ENCODE measurements around the gene LIMK1. TPM values are rescaled to one million over a fixed set of nuclear protein-coding genes. Genes with fewer than 3 reads are reported as not detected.
A peak's percentile ranks its signal among the peaks of the same experiment; 100 is the strongest.

Gene LIMK1
- total and polyA plus RNA-seq, 4 donors, result 0.63 to 4.1 (median 3.4) TPM

- Histone ChIP-seq H3K4me3 (ENCODE audit: low read depth in 1 of 3, low read length in 3 of 3) (no peak overlapping the region), H3K27me3 (ENCODE audit: control insufficient read depth in 4 of 4, insufficient read depth in 4 of 4, low read length in 3 of 4) (no peaks in the 10 kb centered on the region), H3K27ac (ENCODE audit: low read depth in 1 of 2, low read length in 2 of 2) (no peak overlapping the region), H3K4me1 (ENCODE audit: control insufficient read depth in 4 of 4, insufficient read depth in 4 of 4, low read length in 3 of 4) (peaks cover 3 to 15% (median 8%) of the 10 kb centered on the region in 4 donors), H3K9ac (ENCODE audit: low read depth in 1 of 2, low read length in 2 of 2) (no peak overlapping the region), H3K9me3 (ENCODE audit: control insufficient read depth in 4 of 4, low read length in 3 of 4) (no peaks in the 10 kb centered on the region), H3K36me3 (ENCODE audit: control insufficient read depth in 4 of 4, insufficient read depth in 3 of 4, low read depth in 1 of 4, low read length in 3 of 4) (no peaks in the 10 kb centered on the region)
- no peak for DNase-seq (ENCODE audit: low spot score)
- TF ChIP-seq GABPA (IDR thresholded peaks at IDR 0.05 in 1 of 2, conservative IDR thresholded peaks at IDR 0.05 in 1 of 2), result no peak
- no peak for TF ChIP-seq FOXA2 (IDR thresholded peaks at IDR 0.05)
- no peak for TF ChIP-seq YY1 (IDR thresholded peaks at IDR 0.05)
- TF ChIP-seq HNF4A (conservative IDR thresholded peaks at IDR 0.05), result no peak
- WGBS, result 92% methylated on average over 7 of the region's 7 CpGs
Observed at GRCh38 chr7:74058486-74058885, 25.1 kb upstream of the LIMK1 start.

- no peak for DNase-seq (ENCODE audit: low spot score)
Observed at GRCh38 chr7:74059037-74059436, 24.6 kb upstream of the LIMK1 start.

GRCh38 chr7:74059681-74060588 is 23.7 kb upstream of the LIMK1 start:
- peak overlapping the region in 1 of 2 donors; percentile 60 for H3K27ac ChIP-seq (ENCODE audit: low read depth in 1 of 2, low read length in 2 of 2)
- no peak for DNase-seq (ENCODE audit: low spot score)
- no peaks in the 10 kb centered on the region for H3K9me3 ChIP-seq (ENCODE audit: control insufficient read depth in 4 of 4, low read length in 3 of 4)
- H3K9ac ChIP-seq (ENCODE audit: low read depth in 1 of 2, low read length in 2 of 2), result no peak overlapping the region
- no peak overlapping the region for H3K4me3 ChIP-seq (ENCODE audit: low read depth in 1 of 3, low read length in 3 of 3)
- peaks cover 3 to 15% (median 8%) of the 10 kb centered on the region in 4 donors for H3K4me1 ChIP-seq (ENCODE audit: control insufficient read depth in 4 of 4, insufficient read depth in 4 of 4, low read length in 3 of 4)
- H3K27me3 ChIP-seq (ENCODE audit: control insufficient read depth in 4 of 4, insufficient read depth in 4 of 4, low read length in 3 of 4), result no peaks in the 10 kb centered on the region
- 47% methylated on average over 21 of the region's 21 CpGs for WGBS
- H3K36me3 ChIP-seq (ENCODE audit: control insufficient read depth in 4 of 4, insufficient read depth in 3 of 4, low read depth in 1 of 4, low read length in 3 of 4), result no peaks in the 10 kb centered on the region
- TF ChIP-seq MAX (IDR thresholded peaks at IDR 0.05) (peak; percentile 74), EGR1 (IDR thresholded peaks at IDR 0.05; ENCODE audit: low read depth in 2 of 2) (no peak), JUND (IDR thresholded peaks at IDR 0.05) (peak in 1 of 2 donors; percentile 54), YY1 (IDR thresholded peaks at IDR 0.05) (peak; percentile 62), TAF1 (conservative IDR thresholded peaks at IDR 0.05) (no peak), ZBTB33 (IDR thresholded peaks at IDR 0.05) (no peak), SP1 (IDR thresholded peaks at IDR 0.05) (peak; percentile 68), NR2F2 (IDR thresholded peaks at IDR 0.05) (no peak), RXRA (IDR thresholded peaks at IDR 0.05) (peak; percentile 66 to 77), CTCF (IDR thresholded peaks at IDR 0.05; ENCODE audit: low read depth, low read length, missing input control) (no peak), GABPA (IDR thresholded peaks at IDR 0.05 in 1 of 2, conservative IDR thresholded peaks at IDR 0.05 in 1 of 2) (no peak)

More at GRCh38 chr7:74059037-74059436, 24.6 kb upstream of the LIMK1 start:
- H3K27ac ChIP-seq (ENCODE audit: low read depth in 1 of 2, low read length in 2 of 2), result no peak overlapping the region
- H3K36me3 ChIP-seq (ENCODE audit: control insufficient read depth in 4 of 4, insufficient read depth in 3 of 4, low read depth in 1 of 4, low read length in 3 of 4), result no peaks in the 10 kb centered on the region
- no peak for TF ChIP-seq EGR1 (IDR thresholded peaks at IDR 0.05; ENCODE audit: low read depth in 2 of 2)
- TF ChIP-seq REST (IDR thresholded peaks at IDR 0.05), result no peak
- no peak for TF ChIP-seq HNF4G (IDR thresholded peaks at IDR 0.05)
- no peak for TF ChIP-seq TAF1 (conservative IDR thresholded peaks at IDR 0.05)
- no peaks in the 10 kb centered on the region for H3K27me3 ChIP-seq (ENCODE audit: control insufficient read depth in 4 of 4, insufficient read depth in 4 of 4, low read length in 3 of 4)
- peaks cover 3 to 15% (median 8%) of the 10 kb centered on the region in 4 donors for H3K4me1 ChIP-seq (ENCODE audit: control insufficient read depth in 4 of 4, insufficient read depth in 4 of 4, low read length in 3 of 4)
- H3K9me3 ChIP-seq (ENCODE audit: control insufficient read depth in 4 of 4, low read length in 3 of 4), result no peaks in the 10 kb centered on the region
- H3K4me3 ChIP-seq (ENCODE audit: low read depth in 1 of 3, low read length in 3 of 3), result no peak overlapping the region
- WGBS, result 92% methylated on average over 2 of the region's 2 CpGs
- H3K9ac ChIP-seq (ENCODE audit: low read depth in 1 of 2, low read length in 2 of 2), result no peak overlapping the region

Data from liver (tissue), 9 donors.